HCT116 (cell line): ENCODE data around the gene CERS5. TPM values are rescaled to one million over a fixed set of nuclear protein-coding genes. Genes with fewer than 3 reads are reported as not detected.

Experiments used
- ATAC-seq: fragments of 200-7000 bp; cut with Tn5 transposase; 2 replicates; pipeline ENCODE4 v1.9.1; 2020; ENCODE audit warnings: mild to moderate bottlenecking, moderate library complexity
- BruUV-seq: library from RNA; stranded (reverse); fragments of 400-500 nt; replicated peaks from 2 replicates; lab custom pipeline; 2021; lab: Mats Ljungman, UMichigan
- CTCF ChIA-PET: fragments of 300-600 bp; sonication (Branson Sonifier 250); formaldehyde crosslinking; loops from one replicate; lab custom pipeline; 2021; ENCODE audit warnings: antibody characterized with exemption; lab: Charles Lee
- POLR2A ChIA-PET: fragments of 300-600, 350-600 bp; sonication (Branson Sonifier 250); formaldehyde crosslinking; loops from one replicate; lab custom pipeline; 2021; ENCODE audit warnings: antibody characterized with exemption; lab: Charles Lee
- RAD21 ChIA-PET, 2 experiments: fragments of 300-600 bp; sonication (Branson Sonifier 250); formaldehyde crosslinking; loops; one replicate each; lab custom pipeline; 2023; ENCODE audit warnings: low total read pairs in 2 of 2; ENCODE audit not compliant: uncharacterized antibody in 2 of 2, unreplicated experiment in 2 of 2, low non-redundant PET in 1 of 2; lab: Charles Lee
- DNase-seq: peaks from one replicate; pipeline ENCODE4 v3.0.0-alpha.2; 2010; ENCODE audit warnings: low read depth, low spot score
- H2AFZ ChIP-seq: fragments of 200-600 bp; shearing (Covaris generic), sonication (generic); 2 replicates; pipeline ENCODE4 v1.6.1; 2017; ENCODE audit warnings: low read depth, mixed run types, mixed read lengths, antibody characterized with exemption, low read length; ENCODE audit not compliant: poor library complexity, severe bottlenecking
- H3K27ac ChIP-seq: 2 replicates; pipeline ENCODE4 v1.5.1; 2012; ENCODE audit warnings: low read depth, low read length
- H3K27me3 ChIP-seq: fragments of 200-600 bp; sonication (generic); 2 replicates; pipeline ENCODE4 v1.6.1; 2016; ENCODE audit warnings: mixed run types, low read length, mixed read lengths; ENCODE audit not compliant: insufficient read depth
- H3K36me3 ChIP-seq, 2 experiments: fragments of 200-500 bp in 1 of 2; fragments of 200-600 bp in 1 of 2; sonication (Bioruptor generic) in 1 of 2; sonication (generic) in 1 of 2; 2 replicates each; pipeline versions ENCODE4 v1.5.1 to v1.6.1; 2014 to 2016; ENCODE audit warnings: low read length in 2 of 2, inconsistent platforms in 1 of 2, mixed read lengths in 1 of 2, mixed run types in 1 of 2; ENCODE audit not compliant: insufficient read depth in 2 of 2, control insufficient read depth in 1 of 2
- H3K4me1 ChIP-seq, 2 experiments: fragments of 200-600 bp in 1 of 2; sonication (generic) in 1 of 2; 2 replicates each; pipeline versions ENCODE4 v1.5.1 to v1.6.1; 2012 to 2017; ENCODE audit warnings: low read length in 2 of 2, inconsistent platforms in 1 of 2, mild to moderate bottlenecking in 1 of 2, mixed read lengths in 1 of 2, mixed run types in 1 of 2, moderate library complexity in 1 of 2; ENCODE audit not compliant: insufficient read depth in 2 of 2, control insufficient read depth in 1 of 2
- H3K4me2 ChIP-seq: fragments of 200-600 bp; sonication (generic); 2 replicates; pipeline ENCODE4 v1.6.1; 2017; ENCODE audit warnings: mixed run types, low read length, mixed read lengths
- H3K4me3 ChIP-seq, 2 experiments: fragments of 200-600 bp in 1 of 2; sonication (generic) in 1 of 2; replicated peaks in 1 of 2; 2 replicates each; pipeline ENCODE4 v1.5.1; 2011 to 2016; ENCODE audit warnings: low read length in 2 of 2, control low read depth in 1 of 2, low read depth in 1 of 2, mild to moderate bottlenecking in 1 of 2, mixed read lengths in 1 of 2, mixed run types in 1 of 2
- H3K79me2 ChIP-seq: fragments of 200-600 bp; sonication (generic); 2 replicates; pipeline ENCODE4 v1.6.1; 2017; ENCODE audit warnings: mild to moderate bottlenecking, mixed run types, low read length, moderate library complexity, mixed read lengths; ENCODE audit not compliant: insufficient read depth
- H3K9ac ChIP-seq: fragments of 200-600 bp; sonication (generic); 2 replicates; pipeline ENCODE4 v1.6.1; 2016; ENCODE audit warnings: low read length, mixed read lengths
- H3K9me2 ChIP-seq: fragments of 200-600 bp; sonication (generic), shearing (Covaris generic); 2 replicates; pipeline ENCODE4 v1.6.1; 2017; ENCODE audit warnings: mixed run types, mild to moderate bottlenecking, moderate library complexity; ENCODE audit not compliant: insufficient read depth
- H3K9me3 ChIP-seq, 2 experiments: fragments of 200-500 bp in 1 of 2; fragments of 200-600 bp in 1 of 2; sonication (Bioruptor generic) in 1 of 2; sonication (generic) in 1 of 2; 2 replicates each; pipeline ENCODE4 v1.6.1; 2014 to 2017; ENCODE audit warnings: low read length in 2 of 2, mixed read lengths in 2 of 2, inconsistent platforms in 1 of 2, low read depth in 1 of 2, mild to moderate bottlenecking in 1 of 2, mixed run types in 1 of 2, moderate library complexity in 1 of 2; ENCODE audit not compliant: control insufficient read depth in 1 of 2, insufficient read depth in 1 of 2
- H4K20me1 ChIP-seq: fragments of 200-600 bp; sonication (generic), shearing (Covaris generic); 2 replicates; pipeline ENCODE4 v1.6.1; 2017; ENCODE audit warnings: mixed run types, mild to moderate bottlenecking, moderate library complexity; ENCODE audit not compliant: insufficient read depth
- CBX3 ChIP-seq: IDR thresholded peaks from 2 replicates; pipeline ENCODE4 v1.6.1; 2012; ENCODE audit warnings: low read depth
- CEBPB ChIP-seq: IDR thresholded peaks from 2 replicates; pipeline ENCODE4 v1.6.1; 2012; ENCODE audit warnings: low read depth
- EGR1 ChIP-seq: IDR thresholded peaks from 2 replicates; pipeline ENCODE4 v1.6.1; 2012; ENCODE audit warnings: low read depth
- ELF1 ChIP-seq: IDR thresholded peaks from 2 replicates; pipeline ENCODE4 v1.6.1; 2012; ENCODE audit warnings: low read depth, borderline replicate concordance
- EZH2 ChIP-seq: fragments of 200-600 bp; sonication (generic); IDR thresholded peaks from 2 replicates; pipeline ENCODE4 v1.6.1; 2017; ENCODE audit warnings: antibody characterized with exemption, mixed run types
- EZH2phosphoT487 ChIP-seq: fragments of 200-600 bp; IDR thresholded peaks from 2 replicates; pipeline ENCODE4 v1.6.1; 2018; ENCODE audit warnings: antibody characterized with exemption, borderline replicate concordance
- FOSL1 ChIP-seq: IDR thresholded peaks from 2 replicates; pipeline ENCODE4 v1.6.1; 2012; ENCODE audit warnings: low read depth
- JUND ChIP-seq: IDR thresholded peaks from 2 replicates; pipeline ENCODE4 v1.6.1; 2012
- POLR2A ChIP-seq: IDR thresholded peaks from 2 replicates; pipeline ENCODE4 v1.7.0; 2011; ENCODE audit warnings: borderline replicate concordance; ENCODE audit not compliant: insufficient read depth, insufficient read length; ENCODE audit errors: extremely low read depth
- RAD21 ChIP-seq: IDR thresholded peaks from 2 replicates; pipeline ENCODE4 v1.6.1; 2012; ENCODE audit warnings: low read depth, mild to moderate bottlenecking
- SIN3A ChIP-seq: IDR thresholded peaks from 2 replicates; pipeline ENCODE4 v1.6.1; 2012; ENCODE audit warnings: low read depth
- SP1 ChIP-seq: IDR thresholded peaks from 2 replicates; pipeline ENCODE4 v1.6.1; 2012; ENCODE audit warnings: low read depth
- SRF ChIP-seq: IDR thresholded peaks from 2 replicates; pipeline ENCODE4 v1.6.1; 2012; ENCODE audit warnings: low read depth
- YY1 ChIP-seq: IDR thresholded peaks from 2 replicates; pipeline ENCODE4 v1.6.1; 2011; ENCODE audit warnings: low read length, low read depth, moderate library complexity, mild to moderate bottlenecking; ENCODE audit not compliant: insufficient replicate concordance; ENCODE audit errors: extremely low read depth
- ZNF274 ChIP-seq: fragments of 200-500 bp; sonication (Bioruptor generic); IDR thresholded peaks from 2 replicates; pipeline ENCODE4 v1.6.1; 2014; ENCODE audit warnings: mild to moderate bottlenecking, low read depth, low read length, inconsistent platforms
- intact Hi-C: fragments of 100-400 bp; cut with micrococcal nuclease; formaldehyde crosslinking; loops from 2 replicates; pipeline ENCODE4 v1.10.0; 2022
- total RNA-seq: library from RNA; stranded (reverse); gene quantifications from one replicate; pipeline ENCODE4 v1.2.1, GENCODE V29; 2021; ENCODE audit not compliant: unreplicated experiment
- TF ChIP-seq, protein P1 (sequence below): IDR thresholded peaks from 2 replicates; pipeline ENCODE4 v1.6.1; 2012
- TF ChIP-seq, protein P2 (sequence below): IDR thresholded peaks from 2 replicates; pipeline ENCODE4 v1.6.1; 2012
- TF ChIP-seq, protein P3 (sequence below): IDR thresholded peaks from 2 replicates; pipeline ENCODE4 v1.6.1; 2011; ENCODE audit warnings: mild to moderate bottlenecking, low read length, moderate library complexity; ENCODE audit not compliant: insufficient replicate concordance; ENCODE audit errors: extremely low read depth

CERS5 gene
- total RNA-seq, 1 experiment from 2014 or later, result 33.4 TPM

DNA sequence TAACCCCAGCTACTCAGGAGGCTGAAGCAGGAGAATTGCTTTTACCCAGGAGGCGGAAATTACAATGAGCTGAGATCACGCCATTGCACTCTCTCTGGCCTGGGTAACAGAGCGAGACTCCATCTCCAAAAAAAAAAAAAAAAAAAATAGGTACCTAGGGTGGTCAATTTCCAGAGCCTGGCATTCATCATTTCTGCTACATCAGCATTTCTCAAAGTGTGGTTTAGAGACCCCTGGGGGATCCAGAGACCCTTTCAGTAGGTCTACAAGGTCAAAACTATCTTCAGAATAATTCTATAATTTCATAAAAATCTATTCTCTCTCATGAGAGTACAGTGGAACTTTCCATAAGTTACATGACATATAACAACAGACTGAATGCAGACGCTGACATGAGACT is 19.9 kb downstream of the CERS5 start:
- intact Hi-C loops, result no loop called here
- RAD21 ChIA-PET, result interaction anchor here in 1 of 2 experiments (0.7 kb wide), 1 partner anchor 500 kb away, joined by 4 read pairs; no protein-coding TSS in a partner anchor

DNA sequence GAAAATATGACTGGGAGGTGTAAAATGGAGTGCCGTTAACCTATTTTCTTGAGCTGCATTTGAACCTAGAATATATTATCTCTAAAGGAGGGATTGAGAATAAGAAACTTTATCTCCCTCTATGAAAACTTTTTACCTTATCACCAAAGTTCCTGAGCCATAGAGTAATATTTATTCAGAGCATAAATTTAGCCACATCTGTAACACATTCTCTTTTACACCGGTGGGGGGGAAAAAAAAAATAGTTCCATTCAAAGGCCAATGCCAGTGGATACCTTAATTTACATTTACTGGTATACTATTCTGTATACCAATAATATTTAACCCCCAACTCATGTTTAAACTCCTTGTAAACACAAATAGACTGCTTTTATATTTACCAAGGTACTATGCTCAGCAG is 21.7 kb downstream of the CERS5 start:
- H3K9me3 ChIP-seq, result no peaks in the 10 kb centered on the region
- no peak for DNase-seq
- H3K9ac ChIP-seq, result no peak overlapping the region
- no peaks in the 10 kb centered on the region for H3K4me1 ChIP-seq
- H3K4me2 ChIP-seq, result no peak overlapping the region
- POLR2A ChIA-PET, result no interaction called here
- no peak for TF ChIP-seq CBX3
- no peak for TF ChIP-seq EGR1
- TF ChIP-seq, protein P1, sequence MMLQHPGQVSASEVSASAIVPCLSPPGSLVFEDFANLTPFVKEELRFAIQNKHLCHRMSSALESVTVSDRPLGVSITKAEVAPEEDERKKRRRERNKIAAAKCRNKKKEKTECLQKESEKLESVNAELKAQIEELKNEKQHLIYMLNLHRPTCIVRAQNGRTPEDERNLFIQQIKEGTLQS, result no peak
- no peak for TF ChIP-seq RAD21
- TF ChIP-seq, protein P2, sequence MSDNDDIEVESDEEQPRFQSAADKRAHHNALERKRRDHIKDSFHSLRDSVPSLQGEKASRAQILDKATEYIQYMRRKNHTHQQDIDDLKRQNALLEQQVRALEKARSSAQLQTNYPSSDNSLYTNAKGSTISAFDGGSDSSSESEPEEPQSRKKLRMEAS, result no peak
- no peak for TF ChIP-seq SIN3A
- no peak for TF ChIP-seq ELF1
- TF ChIP-seq SRF, result no peak
- TF ChIP-seq FOSL1, result no peak
- no peak for TF ChIP-seq SP1
- TF ChIP-seq CEBPB, result no peak
- TF ChIP-seq YY1, result no peak
- no peak for TF ChIP-seq EZH2
- no peak for TF ChIP-seq EZH2phosphoT487
- no peak for TF ChIP-seq JUND
- TF ChIP-seq, protein P3, sequence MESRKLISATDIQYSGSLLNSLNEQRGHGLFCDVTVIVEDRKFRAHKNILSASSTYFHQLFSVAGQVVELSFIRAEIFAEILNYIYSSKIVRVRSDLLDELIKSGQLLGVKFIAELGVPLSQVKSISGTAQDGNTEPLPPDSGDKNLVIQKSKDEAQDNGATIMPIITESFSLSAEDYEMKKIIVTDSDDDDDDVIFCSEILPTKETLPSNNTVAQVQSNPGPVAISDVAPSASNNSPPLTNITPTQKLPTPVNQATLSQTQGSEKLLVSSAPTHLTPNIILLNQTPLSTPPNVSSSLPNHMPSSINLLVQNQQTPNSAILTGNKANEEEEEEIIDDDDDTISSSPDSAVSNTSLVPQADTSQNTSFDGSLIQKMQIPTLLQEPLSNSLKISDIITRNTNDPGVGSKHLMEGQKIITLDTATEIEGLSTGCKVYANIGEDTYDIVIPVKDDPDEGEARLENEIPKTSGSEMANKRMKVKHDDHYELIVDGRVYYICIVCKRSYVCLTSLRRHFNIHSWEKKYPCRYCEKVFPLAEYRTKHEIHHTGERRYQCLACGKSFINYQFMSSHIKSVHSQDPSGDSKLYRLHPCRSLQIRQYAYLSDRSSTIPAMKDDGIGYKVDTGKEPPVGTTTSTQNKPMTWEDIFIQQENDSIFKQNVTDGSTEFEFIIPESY, result no peak
- H3K4me3 ChIP-seq, result no peak overlapping the region
- no peaks in the 10 kb centered on the region for H3K9me2 ChIP-seq
- CTCF ChIA-PET, result interaction anchor here (1.6 kb wide), 1 partner anchor 34 kb away, joined by 5 read pairs; the partner anchor contains the start of gene COX14
- intact Hi-C loops, result no loop called here
- no peaks in the 10 kb centered on the region for H4K20me1 ChIP-seq
- H2AFZ ChIP-seq, result no peak overlapping the region
- H3K36me3 ChIP-seq, result peaks cover 0 to 3% of the 10 kb centered on the region in 2 experiments; a peak in 2 of 4 replicates
- no peak for ATAC-seq
- RAD21 ChIA-PET, result no interaction called here
- H3K27me3 ChIP-seq, result no peaks in the 10 kb centered on the region
- H3K79me2 ChIP-seq, result peaks cover 7% of the 10 kb centered on the region; the same call in 1 of the 2 replicates
- BruUV-seq, result no TSS peak
- H3K27ac ChIP-seq, result no peak overlapping the region

More for the DNA sequence above, 19.9 kb downstream of the CERS5 start:
- Histone ChIP-seq H3K9me3 (no peaks in the 10 kb centered on the region), H4K20me1 (no peaks in the 10 kb centered on the region), H3K9ac (no peak overlapping the region), H3K36me3 (no peaks in the 10 kb centered on the region; a peak in 2 of 4 replicates), H3K9me2 (no peaks in the 10 kb centered on the region), H3K27me3 (no peaks in the 10 kb centered on the region), H3K4me3 (no peak overlapping the region), H3K27ac (no peak overlapping the region), H3K4me2 (no peak overlapping the region), H2AFZ (no peak overlapping the region), H3K79me2 (peaks cover 12% of the 10 kb centered on the region), H3K4me1 (no peaks in the 10 kb centered on the region)
- DNase-seq (no peak), ATAC-seq (no peak)
- CTCF ChIA-PET, result interaction anchor here (1.6 kb wide), 1 partner anchor 35 kb away, joined by 3 read pairs; the partner anchor contains the start of gene COX14
- POLR2A ChIA-PET, result interaction anchor here (1.6 kb wide), 1 partner anchor 35 kb away, joined by 4 read pairs; the partner anchor contains the start of gene COX14
- no peak for TF ChIP-seq FOSL1
- TF ChIP-seq ZNF274, result no peak
- no peak for TF ChIP-seq POLR2A
- TF ChIP-seq EZH2phosphoT487, result no peak
- BruUV-seq, result no TSS peak
